ENCODE data around the gene OSBPL5.

Gene OSBPL5

DNA sequence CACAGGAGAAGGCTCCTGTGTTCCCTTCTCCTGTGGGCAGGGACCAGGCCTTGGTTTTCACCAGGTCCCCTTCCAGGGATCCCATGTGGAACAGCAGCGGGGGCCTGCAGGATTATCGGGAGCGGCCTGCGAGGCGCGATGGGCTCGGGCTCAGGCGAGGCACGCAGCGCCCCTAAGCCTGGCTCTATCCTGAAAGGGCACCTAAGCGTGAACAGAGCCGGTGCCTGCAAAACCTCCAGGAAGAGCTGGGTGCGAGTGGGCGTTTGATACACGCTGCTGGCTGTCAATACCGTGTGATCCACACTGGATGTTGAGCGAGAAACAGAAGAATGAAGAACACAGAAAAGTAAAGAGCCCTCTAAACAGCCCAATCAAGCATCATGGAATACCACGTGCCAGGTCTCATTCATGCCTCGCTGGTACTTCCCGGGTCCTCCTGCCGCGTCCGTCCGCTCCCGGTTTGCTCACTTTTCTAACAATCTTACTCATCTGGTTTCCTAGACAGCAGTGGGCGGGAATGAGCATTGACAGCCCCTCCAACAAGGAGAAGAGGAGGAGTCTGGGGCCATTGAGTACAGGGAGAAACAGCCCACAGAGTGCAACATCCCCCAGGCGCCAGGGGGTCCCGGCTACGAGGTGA, 12.5 kb downstream of the OSBPL5 start:
- TF ChIP-seq, protein P1, sequence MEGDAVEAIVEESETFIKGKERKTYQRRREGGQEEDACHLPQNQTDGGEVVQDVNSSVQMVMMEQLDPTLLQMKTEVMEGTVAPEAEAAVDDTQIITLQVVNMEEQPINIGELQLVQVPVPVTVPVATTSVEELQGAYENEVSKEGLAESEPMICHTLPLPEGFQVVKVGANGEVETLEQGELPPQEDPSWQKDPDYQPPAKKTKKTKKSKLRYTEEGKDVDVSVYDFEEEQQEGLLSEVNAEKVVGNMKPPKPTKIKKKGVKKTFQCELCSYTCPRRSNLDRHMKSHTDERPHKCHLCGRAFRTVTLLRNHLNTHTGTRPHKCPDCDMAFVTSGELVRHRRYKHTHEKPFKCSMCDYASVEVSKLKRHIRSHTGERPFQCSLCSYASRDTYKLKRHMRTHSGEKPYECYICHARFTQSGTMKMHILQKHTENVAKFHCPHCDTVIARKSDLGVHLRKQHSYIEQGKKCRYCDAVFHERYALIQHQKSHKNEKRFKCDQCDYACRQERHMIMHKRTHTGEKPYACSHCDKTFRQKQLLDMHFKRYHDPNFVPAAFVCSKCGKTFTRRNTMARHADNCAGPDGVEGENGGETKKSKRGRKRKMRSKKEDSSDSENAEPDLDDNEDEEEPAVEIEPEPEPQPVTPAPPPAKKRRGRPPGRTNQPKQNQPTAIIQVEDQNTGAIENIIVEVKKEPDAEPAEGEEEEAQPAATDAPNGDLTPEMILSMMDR (IDR thresholded peaks at IDR 0.05), result no peak
- peaks cover 45 to 56% of the 10 kb centered on the region in 2 experiments for H3K4me1 ChIP-seq (ENCODE audit: control insufficient read depth in 1 of 2, insufficient read depth in 1 of 2, low read depth in 1 of 2, low read length in 1 of 2)
- no peaks in the 10 kb centered on the region for H3K27me3 ChIP-seq
- no peak overlapping the region for H3K4me3 ChIP-seq (ENCODE audit: low read depth in 1 of 2, low read length in 1 of 2)
- no peaks in the 10 kb centered on the region for H3K9me3 ChIP-seq
- H3K36me3 ChIP-seq, result no peaks in the 10 kb centered on the region
- H3K27ac ChIP-seq, result no peak overlapping the region

DNA sequence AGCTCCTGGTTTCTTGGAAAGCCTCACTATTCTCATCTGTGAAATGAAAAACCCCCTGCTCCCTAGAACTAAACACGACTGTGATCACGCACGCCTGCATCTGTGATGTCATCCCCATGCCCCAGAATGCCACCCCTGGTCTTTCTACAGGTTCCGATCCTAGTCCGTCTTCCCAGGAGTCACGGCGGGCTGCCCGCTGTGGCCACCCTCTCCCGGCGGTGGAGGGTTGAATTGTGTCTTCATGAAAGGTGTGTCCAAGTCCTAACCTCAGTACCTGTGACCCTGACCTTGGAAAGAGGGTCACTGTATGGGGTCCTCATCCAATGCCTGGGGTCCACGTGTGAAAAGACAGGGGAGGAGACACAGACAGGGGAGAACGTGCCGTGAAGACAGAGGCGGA, 14.4 kb downstream of the OSBPL5 start:
- Histone ChIP-seq H3K27me3 (no peaks in the 10 kb centered on the region), H3K9me3 (no peaks in the 10 kb centered on the region), H3K36me3 (peaks cover 7% of the 10 kb centered on the region), H3K4me3 (ENCODE audit: low read depth in 1 of 2, low read length in 1 of 2) (no peak overlapping the region), H3K4me1 (ENCODE audit: control insufficient read depth in 1 of 2, insufficient read depth in 1 of 2, low read depth in 1 of 2, low read length in 1 of 2) (peaks cover 27 to 41% of the 10 kb centered on the region in 2 experiments), H3K27ac (no peak overlapping the region)
- TF ChIP-seq, protein P1 (IDR thresholded peaks at IDR 0.05), result no peak

DNA sequence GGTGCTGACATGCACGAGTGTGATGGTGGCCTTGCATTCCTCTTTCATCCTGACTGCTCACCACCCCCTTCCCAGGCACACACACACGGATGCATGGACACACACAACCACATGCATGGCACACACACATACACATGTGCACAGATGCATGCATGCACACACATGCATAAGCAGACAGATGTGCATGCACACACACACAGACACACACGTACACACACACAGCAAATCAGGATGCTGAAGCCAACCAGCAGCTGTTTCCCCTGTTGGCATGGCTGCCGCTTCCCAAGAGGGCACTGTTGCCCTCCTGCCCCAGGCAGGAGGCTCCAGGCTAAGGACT, 15.3 kb downstream of the OSBPL5 start:
- H3K4me3 ChIP-seq (ENCODE audit: low read depth in 1 of 2, low read length in 1 of 2), result no peak overlapping the region
- no peak overlapping the region for H3K27ac ChIP-seq
- peaks cover 20 to 32% of the 10 kb centered on the region in 2 experiments for H3K4me1 ChIP-seq (ENCODE audit: control insufficient read depth in 1 of 2, insufficient read depth in 1 of 2, low read depth in 1 of 2, low read length in 1 of 2)
- no peaks in the 10 kb centered on the region for H3K27me3 ChIP-seq
- no peaks in the 10 kb centered on the region for H3K9me3 ChIP-seq
- TF ChIP-seq, protein P1 (IDR thresholded peaks at IDR 0.05), result no peak
- H3K36me3 ChIP-seq, result peaks cover 7% of the 10 kb centered on the region

DNA sequence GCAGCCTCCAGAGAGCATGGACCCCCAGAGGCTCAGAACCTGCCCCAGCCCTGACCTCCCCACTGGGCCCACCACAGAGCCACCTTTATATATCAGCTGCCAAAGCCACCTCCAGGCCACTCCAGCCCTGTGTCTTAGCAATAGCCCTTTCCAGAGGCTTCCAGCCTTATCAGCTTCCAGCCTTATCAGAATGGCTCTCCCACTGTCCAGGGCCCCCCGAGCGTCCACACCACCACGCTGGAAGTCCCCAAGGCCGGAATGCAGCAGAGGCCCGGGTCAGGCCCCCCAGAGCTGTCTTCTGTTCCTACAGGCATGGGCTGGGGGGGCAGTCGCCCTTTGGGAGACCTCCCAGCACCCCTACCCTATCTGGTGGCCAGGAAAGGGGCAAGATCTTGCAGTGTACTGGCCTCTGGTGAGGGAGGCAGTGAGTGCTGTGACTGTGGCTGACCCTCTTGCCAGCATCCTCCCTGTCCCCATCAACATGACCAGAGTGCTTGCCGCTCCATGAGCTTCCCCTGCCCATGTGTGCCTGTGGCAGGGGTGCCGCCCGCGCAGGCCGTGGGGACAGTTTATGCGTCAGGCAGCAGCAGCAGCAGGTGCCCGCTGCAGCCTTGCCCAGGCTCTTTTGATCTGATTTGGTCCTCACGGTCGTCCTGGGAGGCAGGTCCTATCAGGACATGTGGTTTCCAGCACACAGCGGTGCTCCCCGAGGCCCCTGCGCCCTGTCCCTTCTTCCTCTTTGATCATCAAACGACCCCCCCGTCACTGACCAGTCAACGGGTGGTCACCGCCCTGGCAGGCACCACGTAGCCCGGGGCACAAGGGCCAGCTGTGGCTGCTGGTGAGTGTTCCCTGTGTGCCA, 15.9 kb downstream of the OSBPL5 start:
- Histone ChIP-seq H3K4me3 (ENCODE audit: low read depth in 1 of 2, low read length in 1 of 2) (no peak overlapping the region), H3K9me3 (no peaks in the 10 kb centered on the region), H3K36me3 (peaks cover 7% of the 10 kb centered on the region), H3K4me1 (ENCODE audit: control insufficient read depth in 1 of 2, insufficient read depth in 1 of 2, low read depth in 1 of 2, low read length in 1 of 2) (peaks cover 15 to 28% of the 10 kb centered on the region in 2 experiments), H3K27me3 (no peaks in the 10 kb centered on the region), H3K27ac (no peak overlapping the region)
- TF ChIP-seq, protein P1 (IDR thresholded peaks at IDR 0.05), result no peak

DNA sequence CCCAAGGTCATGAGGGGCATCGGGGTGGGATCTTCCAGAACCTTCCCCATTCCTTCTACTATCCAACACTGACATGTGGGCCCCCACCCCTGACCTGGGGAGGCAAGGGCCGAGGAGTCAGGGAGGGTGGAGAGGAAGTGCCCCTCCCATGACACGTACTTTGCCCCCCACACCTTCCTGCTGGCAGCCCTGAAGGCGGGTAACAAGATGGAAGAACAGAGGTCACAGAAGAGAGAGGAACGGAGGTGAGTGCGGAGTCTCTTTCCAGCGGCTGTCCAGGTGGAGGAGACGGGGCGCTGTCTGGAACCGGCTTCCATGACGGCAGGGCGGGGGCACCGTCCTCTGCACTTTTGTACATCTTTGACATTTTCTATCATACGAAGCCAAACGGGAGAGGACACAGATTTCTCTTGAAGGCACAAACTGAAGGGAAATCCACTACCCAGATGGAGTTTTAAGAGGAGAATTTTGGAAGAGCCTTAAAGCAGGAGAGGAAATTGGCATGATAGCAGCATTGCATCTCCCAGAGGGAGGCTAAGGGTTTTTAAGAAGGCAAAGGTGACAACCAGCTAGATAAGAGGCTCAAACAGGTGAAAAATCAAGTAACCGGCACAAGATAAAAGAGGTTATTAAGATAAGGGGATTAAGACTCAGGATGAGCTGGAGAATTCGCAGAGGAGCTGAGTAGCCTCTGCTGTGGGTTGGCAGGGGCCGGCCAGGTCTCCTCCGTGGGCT, 16.7 kb downstream of the OSBPL5 start:
- no peak overlapping the region for H3K27ac ChIP-seq
- H3K9me3 ChIP-seq, result no peaks in the 10 kb centered on the region
- TF ChIP-seq, protein P1 (IDR thresholded peaks at IDR 0.05), result no peak
- H3K4me3 ChIP-seq (ENCODE audit: low read depth in 1 of 2, low read length in 1 of 2), result no peak overlapping the region
- peaks cover 7% of the 10 kb centered on the region for H3K36me3 ChIP-seq
- no peaks in the 10 kb centered on the region for H3K27me3 ChIP-seq
- peaks cover 7 to 20% of the 10 kb centered on the region in 2 experiments for H3K4me1 ChIP-seq (ENCODE audit: control insufficient read depth in 1 of 2, insufficient read depth in 1 of 2, low read depth in 1 of 2, low read length in 1 of 2)

Data from neutrophil (primary cell).